ENCODE measurements around the gene RASL10B. TPM values are rescaled to one million over a fixed set of nuclear protein-coding genes. Genes with fewer than 3 reads are reported as not detected.

RASL10B gene
- total RNA-seq, 1 donor from 2014 or later: 1.9 TPM

GRCh38 chr17:35713069-35713728 lies 18.2 kb upstream of the RASL10B start:
- Histone ChIP-seq H3K27me3 (ENCODE audit: low read depth) (no peaks in the 10 kb centered on the region), H3K4me1 (peaks cover 48% of the 10 kb centered on the region), H3K27ac (no peak overlapping the region), H3K36me3 (peaks cover 86% of the 10 kb centered on the region), H3K4me3 (no peak overlapping the region), H3K9me3 (no peaks in the 10 kb centered on the region)
- intact Hi-C loops (cut with DNase I): no loop called here
- no peak for TF ChIP-seq CTCF (IDR thresholded peaks at IDR 0.05)
- no peak for ATAC-seq
- no peak for DNase-seq

GRCh38 chr17:35714988-35715387 lies 16.5 kb upstream of the RASL10B start:
- Histone ChIP-seq H3K36me3 (peaks cover 83% of the 10 kb centered on the region), H3K4me1 (peaks cover 51% of the 10 kb centered on the region), H3K9me3 (no peaks in the 10 kb centered on the region), H3K4me3 (no peak overlapping the region), H3K27me3 (ENCODE audit: low read depth) (no peaks in the 10 kb centered on the region), H3K27ac (no peak overlapping the region)
- DNase-seq (no peak), ATAC-seq (no peak)
- TF ChIP-seq CTCF (IDR thresholded peaks at IDR 0.05): no peak
- intact Hi-C loops (cut with DNase I): no loop called here

- Histone ChIP-seq H3K27me3 (ENCODE audit: low read depth) (no peaks in the 10 kb centered on the region), H3K9me3 (no peaks in the 10 kb centered on the region), H3K4me3 (no peak overlapping the region), H3K27ac (no peak overlapping the region), H3K4me1 (peaks cover 51% of the 10 kb centered on the region), H3K36me3 (peaks cover 81% of the 10 kb centered on the region)
- no peak for ATAC-seq
- no peak for TF ChIP-seq CTCF (IDR thresholded peaks at IDR 0.05)
- no peak for DNase-seq
- intact Hi-C loops (cut with DNase I): no loop called here
Measured at GRCh38 chr17:35715416-35715815, 16.0 kb upstream of the RASL10B start.

GRCh38 chr17:35716173-35716572 lies 15.3 kb upstream of the RASL10B start:
- DNase-seq (no peak), ATAC-seq (no peak)
- H3K27ac ChIP-seq: peak overlapping the region; percentile 66
- peaks cover 51% of the 10 kb centered on the region for H3K4me1 ChIP-seq
- H3K9me3 ChIP-seq: no peaks in the 10 kb centered on the region
- no peaks in the 10 kb centered on the region for H3K27me3 ChIP-seq (ENCODE audit: low read depth)
- intact Hi-C loops (cut with DNase I): no loop called here
- no peak for TF ChIP-seq CTCF (IDR thresholded peaks at IDR 0.05)
- peaks cover 78% of the 10 kb centered on the region for H3K36me3 ChIP-seq
- H3K4me3 ChIP-seq: no peak overlapping the region

GRCh38 chr17:35716897-35717465 lies 14.5 kb upstream of the RASL10B start:
- intact Hi-C loops (cut with DNase I): no loop called here
- H3K27ac ChIP-seq: peak overlapping the region; percentile 66

More at GRCh38 chr17:35716897-35717465, 14.5 kb upstream of the RASL10B start:
- ATAC-seq (peak; percentile 92), DNase-seq (no peak)
- no peak for TF ChIP-seq CTCF (IDR thresholded peaks at IDR 0.05)
- no peaks in the 10 kb centered on the region for H3K9me3 ChIP-seq
- peaks cover 51% of the 10 kb centered on the region for H3K4me1 ChIP-seq
- H3K36me3 ChIP-seq: peaks cover 79% of the 10 kb centered on the region
- H3K4me3 ChIP-seq: no peak overlapping the region
- no peaks in the 10 kb centered on the region for H3K27me3 ChIP-seq (ENCODE audit: low read depth)
